ENCODE data around the gene GRB10.

DNA sequence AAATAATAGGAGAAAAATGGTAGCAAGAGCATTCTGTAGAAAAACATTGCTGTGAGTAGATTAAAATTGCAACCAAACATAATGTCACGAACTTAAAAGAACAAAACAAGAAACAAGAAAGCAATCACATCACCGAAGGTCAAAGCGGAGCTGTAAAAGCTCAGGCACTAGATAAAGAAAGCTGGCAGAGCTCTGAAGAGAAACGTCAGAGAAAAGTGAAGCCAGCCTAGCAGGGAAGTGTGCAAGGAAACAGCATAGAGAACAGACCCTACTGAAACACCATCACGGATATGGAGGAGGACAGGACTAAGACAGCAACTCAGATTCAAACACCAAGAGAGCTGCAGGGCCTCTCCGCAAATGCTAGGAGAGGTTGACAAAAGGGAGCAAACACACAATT, 195.0 kb downstream of the GRB10 start:
- TF ChIP-seq, protein P1, sequence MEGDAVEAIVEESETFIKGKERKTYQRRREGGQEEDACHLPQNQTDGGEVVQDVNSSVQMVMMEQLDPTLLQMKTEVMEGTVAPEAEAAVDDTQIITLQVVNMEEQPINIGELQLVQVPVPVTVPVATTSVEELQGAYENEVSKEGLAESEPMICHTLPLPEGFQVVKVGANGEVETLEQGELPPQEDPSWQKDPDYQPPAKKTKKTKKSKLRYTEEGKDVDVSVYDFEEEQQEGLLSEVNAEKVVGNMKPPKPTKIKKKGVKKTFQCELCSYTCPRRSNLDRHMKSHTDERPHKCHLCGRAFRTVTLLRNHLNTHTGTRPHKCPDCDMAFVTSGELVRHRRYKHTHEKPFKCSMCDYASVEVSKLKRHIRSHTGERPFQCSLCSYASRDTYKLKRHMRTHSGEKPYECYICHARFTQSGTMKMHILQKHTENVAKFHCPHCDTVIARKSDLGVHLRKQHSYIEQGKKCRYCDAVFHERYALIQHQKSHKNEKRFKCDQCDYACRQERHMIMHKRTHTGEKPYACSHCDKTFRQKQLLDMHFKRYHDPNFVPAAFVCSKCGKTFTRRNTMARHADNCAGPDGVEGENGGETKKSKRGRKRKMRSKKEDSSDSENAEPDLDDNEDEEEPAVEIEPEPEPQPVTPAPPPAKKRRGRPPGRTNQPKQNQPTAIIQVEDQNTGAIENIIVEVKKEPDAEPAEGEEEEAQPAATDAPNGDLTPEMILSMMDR (IDR thresholded peaks at IDR 0.05), result no peak
- TF ChIP-seq POLR2A (IDR thresholded peaks at IDR 0.05), result no peak
